ENCODE data around the gene CAPZA1. TPM values are rescaled to one million over a fixed set of nuclear protein-coding genes. Genes with fewer than 3 reads are reported as not detected.

The CAPZA1 gene
- total RNA-seq, 1 donor from 2014 or later: 239 TPM

GRCh38 chr1:112673592-112674439 is 54.2 kb downstream of the CAPZA1 start:
- intact Hi-C loops (cut with micrococcal nuclease): loop anchor here (1.0 to 10.0 kb wide), 3 partner anchors 31 to 169 kb away; partner anchors contain the start of genes CAPZA1, ST7L and WNT2B
- peaks cover 52% of the 10 kb centered on the region for H3K36me3 Mint-ChIP-seq (ENCODE audit: low read depth)
- no peak for DNase-seq (ENCODE audit: low spot score)

DNA sequence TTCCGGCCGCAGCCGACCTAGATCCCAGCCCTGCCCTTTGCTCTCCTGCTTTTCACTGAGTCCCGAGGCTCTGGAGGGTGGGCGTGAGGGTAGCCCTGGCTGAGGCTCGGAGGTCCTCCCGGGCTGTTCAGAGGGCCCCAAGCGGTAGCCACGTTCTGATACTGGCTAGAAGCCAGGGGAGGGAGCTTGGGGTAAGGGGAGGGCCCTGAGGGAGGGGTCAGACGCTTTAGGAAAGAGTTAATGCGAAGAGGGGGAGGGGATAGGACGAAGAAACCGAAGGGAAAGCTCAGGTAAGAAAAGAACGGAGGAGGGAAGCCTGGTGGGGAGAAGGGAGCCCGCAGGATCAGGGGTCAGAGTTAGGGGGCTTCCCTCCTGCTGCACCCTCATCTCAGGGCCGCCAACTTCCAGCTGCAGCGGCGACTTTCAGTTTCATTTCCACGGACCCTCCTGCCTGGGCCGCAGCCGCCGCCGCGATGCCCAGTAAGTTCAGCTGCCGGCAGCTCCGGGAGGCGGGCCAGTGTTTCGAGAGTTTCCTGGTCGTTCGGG is 54.9 kb downstream of the CAPZA1 start, which contains the start of gene MOV10:
Gene MOV10, plus strand, starts transcription at position 220 of the 546 bp plus-strand sequence. Its CDS starts 254 bp downstream, at position 474.
- Mint-ChIP-seq H3K9me3 (no peaks in the 10 kb centered on the region), H3K4me1 (ENCODE audit: low read depth) (peaks cover 61% of the 10 kb centered on the region), H3K4me3 (peak within 1 kb of the TSS; percentile 97), H3K36me3 (ENCODE audit: low read depth) (peaks cover 52% of the 10 kb centered on the region), H3K27ac (peak within 1 kb of the TSS; percentile 98), H3K27me3 (ENCODE audit: insufficient read depth) (no peaks in the 10 kb centered on the region)
- intact Hi-C loops (cut with micrococcal nuclease): loop anchor here (1.0 to 10.0 kb wide), 3 partner anchors 31 to 170 kb away; partner anchors contain the start of genes CAPZA1, ST7L and WNT2B
- DNase-seq (ENCODE audit: low spot score): peak; percentile 59

More at GRCh38 chr1:112673592-112674439, 54.2 kb downstream of the CAPZA1 start:
- peaks cover 61% of the 10 kb centered on the region for H3K4me1 Mint-ChIP-seq (ENCODE audit: low read depth)
- peak overlapping the region; percentile 98 for H3K27ac Mint-ChIP-seq
- peak overlapping the region; percentile 97 for H3K4me3 Mint-ChIP-seq
- no peaks in the 10 kb centered on the region for H3K9me3 Mint-ChIP-seq
- no peaks in the 10 kb centered on the region for H3K27me3 Mint-ChIP-seq (ENCODE audit: insufficient read depth)

DNA sequence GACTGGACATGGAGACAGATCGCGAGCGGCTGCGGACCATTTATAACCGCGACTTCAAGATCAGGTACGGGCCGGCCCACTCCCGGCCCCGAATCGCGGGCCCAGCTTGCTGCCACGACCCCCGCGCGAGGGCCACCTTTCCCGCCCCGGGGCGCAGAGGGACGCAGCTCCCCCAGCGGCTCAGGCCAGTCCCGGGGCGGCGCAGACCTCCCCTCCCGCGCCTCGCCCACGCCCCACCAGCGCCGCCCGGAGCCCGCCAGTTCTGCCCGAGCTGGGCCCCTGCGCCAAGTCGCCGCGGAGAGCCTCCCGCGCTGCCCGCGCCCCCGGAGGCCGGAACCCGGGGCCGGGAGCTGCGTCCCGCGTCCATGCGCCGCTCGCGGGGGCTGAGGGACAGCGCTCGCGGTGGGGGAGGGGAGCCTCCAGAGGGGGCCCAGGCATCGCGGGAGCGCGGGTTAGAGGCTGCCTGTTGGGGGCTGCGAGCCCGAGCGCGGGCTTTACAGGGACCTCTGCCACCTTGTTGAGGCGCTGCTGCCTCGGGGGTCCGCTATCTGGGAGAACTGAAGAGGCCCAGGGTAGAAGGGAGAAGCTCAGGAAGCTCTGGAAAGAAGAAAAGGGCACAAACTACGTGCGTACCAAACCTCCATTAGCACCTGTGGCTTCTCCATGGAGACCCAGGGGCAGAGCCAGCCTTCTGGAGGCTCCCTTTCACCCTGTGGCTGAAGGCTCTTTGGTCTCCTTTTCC is 55.5 kb downstream of the CAPZA1 start:
- Mint-ChIP-seq H3K27ac (peak overlapping the region; percentile 98), H3K4me1 (ENCODE audit: low read depth) (peaks cover 61% of the 10 kb centered on the region), H3K36me3 (ENCODE audit: low read depth) (peaks cover 49% of the 10 kb centered on the region), H3K4me3 (peak overlapping the region; percentile 97), H3K9me3 (no peaks in the 10 kb centered on the region), H3K27me3 (ENCODE audit: insufficient read depth) (no peaks in the 10 kb centered on the region)
- intact Hi-C loops (cut with micrococcal nuclease): loop anchor here (1.0 to 10.0 kb wide), 3 partner anchors 30 to 170 kb away; partner anchors contain the start of genes CAPZA1, ST7L and WNT2B
- peak; percentile 31 for DNase-seq (ENCODE audit: low spot score)

GRCh38 chr1:112675728-112676381 is 56.2 kb downstream of the CAPZA1 start:
- H3K27ac Mint-ChIP-seq: peak overlapping the region; percentile 72
- H3K4me1 Mint-ChIP-seq (ENCODE audit: low read depth): peaks cover 61% of the 10 kb centered on the region
- H3K4me3 Mint-ChIP-seq: peak overlapping the region; percentile 81
- no peak for DNase-seq (ENCODE audit: low spot score)
- no peaks in the 10 kb centered on the region for H3K27me3 Mint-ChIP-seq (ENCODE audit: insufficient read depth)
- intact Hi-C loops (cut with micrococcal nuclease): loop anchor here (10.0 kb wide), 1 partner anchor 171 kb away; the partner anchor contains the start of gene WNT2B
- no peaks in the 10 kb centered on the region for H3K9me3 Mint-ChIP-seq
- peaks cover 42% of the 10 kb centered on the region for H3K36me3 Mint-ChIP-seq (ENCODE audit: low read depth)

DNA sequence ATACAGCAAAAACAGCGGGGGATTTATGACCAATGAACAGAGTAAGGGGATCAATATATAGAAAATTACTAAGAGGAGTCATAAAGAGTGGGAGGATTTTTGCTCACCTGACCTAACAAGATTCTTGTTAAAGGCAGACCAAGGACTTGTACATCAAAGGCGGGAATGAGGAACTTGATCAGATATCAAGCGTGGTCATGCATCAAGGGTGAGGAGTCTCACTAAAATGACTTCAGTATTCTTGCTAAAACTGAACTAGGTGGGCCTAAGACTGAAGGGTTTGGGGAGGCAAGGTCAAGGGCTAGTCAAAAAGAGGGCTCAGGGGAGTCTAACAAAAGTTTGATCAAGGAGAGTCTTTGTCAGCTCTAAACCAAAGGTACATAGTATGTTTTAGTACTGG is 56.9 kb downstream of the CAPZA1 start:
- Mint-ChIP-seq H3K36me3 (ENCODE audit: low read depth) (peaks cover 35% of the 10 kb centered on the region), H3K27me3 (ENCODE audit: insufficient read depth) (no peaks in the 10 kb centered on the region), H3K9me3 (no peaks in the 10 kb centered on the region), H3K4me1 (ENCODE audit: low read depth) (peaks cover 61% of the 10 kb centered on the region), H3K4me3 (peak overlapping the region; percentile 81), H3K27ac (no peak overlapping the region)
- no peak for DNase-seq (ENCODE audit: low spot score)
- intact Hi-C loops (cut with micrococcal nuclease): loop anchor here (10.0 kb wide), 1 partner anchor 172 kb away; the partner anchor contains the start of gene WNT2B

DNA sequence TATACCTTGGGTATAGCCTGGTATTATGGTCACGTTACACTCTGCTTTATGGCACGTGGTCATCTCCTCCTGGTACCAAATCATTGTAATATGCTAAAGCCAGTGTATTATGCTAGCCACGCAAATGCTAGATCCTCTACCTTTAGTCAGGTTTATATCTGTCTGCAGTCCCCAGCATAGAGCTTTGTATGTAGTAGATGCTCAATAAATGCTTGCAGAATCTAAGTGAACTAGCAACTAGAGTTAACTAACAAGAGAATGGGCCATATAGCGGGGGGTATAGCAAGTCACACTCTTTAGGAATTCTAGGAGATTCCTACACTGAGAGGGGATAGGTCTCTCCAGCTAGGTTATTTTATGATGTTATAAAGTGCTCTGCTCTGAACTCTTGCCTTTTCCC is 57.9 kb downstream of the CAPZA1 start:
- Mint-ChIP-seq H3K9me3 (no peaks in the 10 kb centered on the region), H3K36me3 (ENCODE audit: low read depth) (peaks cover 31% of the 10 kb centered on the region), H3K4me1 (ENCODE audit: low read depth) (peaks cover 61% of the 10 kb centered on the region), H3K4me3 (peak overlapping the region; percentile 9), H3K27ac (no peak overlapping the region), H3K27me3 (ENCODE audit: insufficient read depth) (no peaks in the 10 kb centered on the region)
- intact Hi-C loops (cut with micrococcal nuclease): loop anchor here (10.0 kb wide), 1 partner anchor 173 kb away; the partner anchor contains the start of gene WNT2B
- no peak for DNase-seq (ENCODE audit: low spot score)

GRCh38 chr1:112678605-112679004 is 59.0 kb downstream of the CAPZA1 start:
- H3K27ac Mint-ChIP-seq: no peak overlapping the region
- no peaks in the 10 kb centered on the region for H3K27me3 Mint-ChIP-seq (ENCODE audit: insufficient read depth)
- intact Hi-C loops (cut with micrococcal nuclease): loop anchor here (10.0 kb wide), 1 partner anchor 174 kb away; the partner anchor contains the start of gene WNT2B

DNA sequence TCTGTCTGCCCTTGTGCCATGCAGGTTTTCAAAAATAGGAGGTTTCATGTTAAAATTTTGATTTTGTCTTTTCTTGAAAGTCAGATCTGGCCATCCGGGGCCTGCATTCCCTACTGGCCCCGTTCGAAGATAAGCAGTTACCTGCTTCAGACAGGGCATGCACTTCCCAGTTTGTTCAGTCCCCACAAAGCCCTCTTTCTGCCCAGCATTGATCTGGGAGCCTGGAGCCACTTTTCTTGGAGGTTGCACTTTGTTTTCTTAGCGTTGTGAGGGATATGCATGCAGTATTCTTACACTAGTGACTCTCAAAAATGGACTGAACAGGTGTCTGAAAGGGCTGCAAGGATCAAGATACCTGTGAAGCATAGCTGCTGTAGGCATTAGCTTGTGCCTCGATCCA is 66.3 kb downstream of the CAPZA1 start:
- Mint-ChIP-seq H3K4me3 (no peak overlapping the region), H3K36me3 (ENCODE audit: low read depth) (peaks cover 22% of the 10 kb centered on the region), H3K9me3 (no peaks in the 10 kb centered on the region), H3K4me1 (ENCODE audit: low read depth) (peaks cover 6% of the 10 kb centered on the region), H3K27ac (no peak overlapping the region), H3K27me3 (ENCODE audit: insufficient read depth) (no peaks in the 10 kb centered on the region)
- no peak for DNase-seq (ENCODE audit: low spot score)
- intact Hi-C loops (cut with micrococcal nuclease): no loop called here

More at GRCh38 chr1:112678605-112679004, 59.0 kb downstream of the CAPZA1 start:
- Mint-ChIP-seq H3K9me3 (no peaks in the 10 kb centered on the region), H3K36me3 (ENCODE audit: low read depth) (peaks cover 27% of the 10 kb centered on the region), H3K4me1 (ENCODE audit: low read depth) (peaks cover 54% of the 10 kb centered on the region), H3K4me3 (no peak overlapping the region)
- no peak for DNase-seq (ENCODE audit: low spot score)

GRCh38 chr1:112686417-112686816 is 66.8 kb downstream of the CAPZA1 start:
- H3K4me3 Mint-ChIP-seq: no peak overlapping the region
- H3K36me3 Mint-ChIP-seq (ENCODE audit: low read depth): peaks cover 22% of the 10 kb centered on the region
- no peak overlapping the region for H3K27ac Mint-ChIP-seq
- H3K9me3 Mint-ChIP-seq: no peaks in the 10 kb centered on the region
- peaks cover 6% of the 10 kb centered on the region for H3K4me1 Mint-ChIP-seq (ENCODE audit: low read depth)
- H3K27me3 Mint-ChIP-seq (ENCODE audit: insufficient read depth): no peaks in the 10 kb centered on the region
- no peak for DNase-seq (ENCODE audit: low spot score)
- intact Hi-C loops (cut with micrococcal nuclease): no loop called here

DNA sequence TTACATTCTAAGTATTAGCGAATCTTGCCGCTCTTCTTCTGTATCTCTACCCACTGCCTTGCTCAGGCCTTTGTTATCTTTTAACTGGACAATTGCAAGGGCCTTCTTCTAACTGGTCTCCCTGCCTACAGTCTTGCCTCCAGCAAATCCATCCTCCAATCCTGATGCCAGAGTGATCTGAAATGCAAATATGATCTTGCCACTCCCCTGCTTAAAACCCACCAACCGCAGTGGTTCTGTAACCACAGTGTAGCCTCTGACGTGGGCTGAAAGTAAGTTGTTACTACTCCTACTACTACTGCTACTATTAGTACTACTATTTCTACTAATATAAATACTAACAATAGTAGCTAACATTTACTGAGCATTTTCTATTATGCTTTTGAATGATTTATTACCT is 67.2 kb downstream of the CAPZA1 start:
- H3K27me3 Mint-ChIP-seq (ENCODE audit: insufficient read depth): no peaks in the 10 kb centered on the region
- no peaks in the 10 kb centered on the region for H3K9me3 Mint-ChIP-seq
- peaks cover 6% of the 10 kb centered on the region for H3K4me1 Mint-ChIP-seq (ENCODE audit: low read depth)
- DNase-seq (ENCODE audit: low spot score): no peak
- H3K36me3 Mint-ChIP-seq (ENCODE audit: low read depth): peaks cover 24% of the 10 kb centered on the region
- H3K27ac Mint-ChIP-seq: no peak overlapping the region
- H3K4me3 Mint-ChIP-seq: no peak overlapping the region
- intact Hi-C loops (cut with micrococcal nuclease): no loop called here

- Mint-ChIP-seq H3K27me3 (ENCODE audit: insufficient read depth) (no peaks in the 10 kb centered on the region), H3K4me1 (ENCODE audit: low read depth) (peaks cover 6% of the 10 kb centered on the region), H3K27ac (no peak overlapping the region), H3K4me3 (no peak overlapping the region), H3K9me3 (no peaks in the 10 kb centered on the region), H3K36me3 (ENCODE audit: low read depth) (peaks cover 27% of the 10 kb centered on the region)
- intact Hi-C loops (cut with micrococcal nuclease): no loop called here
- DNase-seq (ENCODE audit: low spot score): no peak
Observed at GRCh38 chr1:112687361-112687760, 67.7 kb downstream of the CAPZA1 start.

All from activated T-helper 1 cell treated with anti-CD3 and anti-CD28 coated beads, Interleukin-12 subunit alpha, Interleukin-12 subunit beta, Interleukin-2, Interleukin-4 antibody, amounts not matched to agents 30 ng/mL and 10 ng/mL and 1 ng/mL, durations not matched to agents 14 hours and 24 hours and 36 hours (primary cell).